HG02943 (cell line): ENCODE measurements around the gene TCP11L1.
"Not testable (repeated sequence)": the region's sequence is repeated elsewhere in the genome, so short reads cannot be mapped to it uniquely, and the experiment has no call there.

Experiments
- ATAC-seq: cut with Tn5 transposase; IDR thresholded peaks from one replicate; pipeline ENCODE4 v1.9.1; 2021; ENCODE audit warnings: mild to moderate bottlenecking, low read depth, moderate library complexity; ENCODE audit not compliant: unreplicated experiment

Gene TCP11L1

DNA sequence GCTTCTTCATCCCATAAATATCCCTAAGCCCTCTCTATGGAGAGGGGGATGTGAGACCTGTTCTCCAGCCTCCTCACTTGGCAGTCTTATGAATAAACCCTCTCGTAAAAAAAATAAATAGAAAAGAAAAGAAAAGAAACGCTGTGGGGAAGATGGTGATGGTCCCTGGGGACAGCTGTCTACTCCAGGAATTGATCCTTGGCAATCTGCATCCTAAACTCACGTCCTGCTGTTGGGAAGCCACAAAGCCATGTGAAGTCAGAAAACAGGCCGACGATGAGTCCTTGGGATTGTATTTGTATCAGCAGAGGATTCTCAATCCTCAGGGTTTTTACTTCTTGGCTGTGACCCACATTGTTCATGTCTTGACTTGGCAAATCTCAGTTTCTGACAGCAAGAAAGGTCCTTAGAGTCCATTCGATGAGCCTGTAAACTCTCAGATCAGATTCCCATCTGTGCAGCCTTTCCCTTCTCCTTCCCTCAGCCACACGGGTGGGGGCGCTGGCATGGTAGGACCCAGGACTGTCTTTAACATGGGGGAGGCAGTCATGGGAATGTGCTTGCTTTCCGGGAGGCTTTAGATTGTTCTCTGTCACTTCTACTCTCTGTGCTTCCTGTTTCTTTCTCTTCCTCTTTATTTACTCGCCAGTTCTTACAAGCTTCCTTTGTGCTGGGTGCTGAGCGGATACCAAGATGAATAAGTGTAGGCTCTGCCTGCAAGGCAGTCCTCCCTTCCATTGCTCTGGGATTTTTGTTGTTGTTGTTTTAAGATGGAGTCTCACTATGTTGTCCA, 24.9 kb downstream of the TCP11L1 start:
- no peak for ATAC-seq

DNA sequence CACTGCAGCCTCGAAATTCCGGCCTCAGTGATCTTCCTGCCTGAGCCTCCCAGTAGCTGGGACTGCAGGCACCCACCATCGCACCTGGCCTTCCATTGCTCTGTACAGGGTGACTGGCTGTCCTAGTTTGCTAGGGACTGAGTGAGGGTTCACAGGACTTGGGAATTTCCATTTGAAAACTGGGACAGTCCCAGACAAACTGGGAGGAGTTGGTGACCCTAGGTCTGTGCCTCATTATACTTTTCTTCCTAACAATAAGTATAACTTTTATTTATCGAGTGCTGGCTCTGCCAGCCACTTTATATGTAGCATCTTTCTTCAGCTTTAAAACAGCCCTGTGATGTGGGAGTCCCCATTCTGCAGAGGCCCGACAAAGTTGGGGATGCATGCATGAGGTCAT, 25.5 kb downstream of the TCP11L1 start:
- no peak for ATAC-seq

DNA sequence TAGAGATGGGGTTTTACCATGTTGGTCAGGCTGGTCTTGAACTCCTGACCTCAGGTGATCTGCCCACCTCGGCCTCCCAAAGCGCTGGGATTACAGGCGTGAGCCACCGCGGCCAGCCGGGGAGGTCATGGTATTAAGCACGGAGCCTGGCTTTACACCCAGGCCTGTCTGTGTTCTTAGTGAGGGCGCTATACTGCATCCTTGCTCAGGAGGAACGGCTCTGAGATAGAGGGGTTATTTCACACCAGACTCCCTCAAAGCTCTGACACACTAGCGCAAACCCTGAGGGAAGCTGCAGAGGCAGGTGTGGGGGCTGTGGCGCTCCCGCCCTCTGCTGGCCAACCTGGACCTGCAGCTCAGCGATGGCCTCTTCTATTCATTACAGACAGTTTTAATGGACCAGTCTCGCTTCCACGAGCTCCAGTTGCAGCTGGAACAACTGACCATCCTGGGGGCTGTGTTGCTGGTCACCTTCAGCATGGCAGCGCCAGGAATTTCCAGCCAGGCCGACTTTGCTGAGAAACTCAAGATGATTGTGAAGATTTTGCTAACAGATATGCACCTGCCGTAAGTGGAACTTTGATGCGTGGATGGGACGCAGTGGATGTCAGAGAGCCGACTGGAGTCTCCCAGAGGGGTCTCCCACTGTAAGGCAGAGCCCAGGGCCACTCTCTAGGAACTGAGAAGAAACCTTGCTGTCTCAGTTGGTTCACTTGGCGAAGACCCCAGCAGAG, 26.2 kb downstream of the TCP11L1 start:
- no peak for ATAC-seq

DNA sequence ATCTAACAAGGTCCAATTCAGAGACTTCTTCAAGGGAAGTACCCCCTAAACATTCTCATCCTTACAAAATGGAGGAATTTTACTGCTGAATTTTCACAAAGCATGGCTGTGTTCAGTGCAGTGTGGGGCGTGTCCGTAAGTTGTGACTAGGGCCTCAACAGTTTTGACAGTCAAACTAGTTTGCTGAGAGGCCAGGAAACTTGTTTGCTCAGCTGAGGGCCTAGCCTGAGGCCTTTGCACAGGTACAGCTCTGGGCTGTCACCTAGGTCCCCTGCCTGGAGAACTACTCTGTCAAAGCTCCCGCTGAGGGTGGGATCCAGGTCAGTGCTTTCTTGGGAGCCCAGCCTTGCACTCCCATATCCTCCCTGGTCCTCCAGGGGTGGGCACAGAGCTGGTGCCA, 27.9 kb downstream of the TCP11L1 start:
- ATAC-seq, result no peak

DNA sequence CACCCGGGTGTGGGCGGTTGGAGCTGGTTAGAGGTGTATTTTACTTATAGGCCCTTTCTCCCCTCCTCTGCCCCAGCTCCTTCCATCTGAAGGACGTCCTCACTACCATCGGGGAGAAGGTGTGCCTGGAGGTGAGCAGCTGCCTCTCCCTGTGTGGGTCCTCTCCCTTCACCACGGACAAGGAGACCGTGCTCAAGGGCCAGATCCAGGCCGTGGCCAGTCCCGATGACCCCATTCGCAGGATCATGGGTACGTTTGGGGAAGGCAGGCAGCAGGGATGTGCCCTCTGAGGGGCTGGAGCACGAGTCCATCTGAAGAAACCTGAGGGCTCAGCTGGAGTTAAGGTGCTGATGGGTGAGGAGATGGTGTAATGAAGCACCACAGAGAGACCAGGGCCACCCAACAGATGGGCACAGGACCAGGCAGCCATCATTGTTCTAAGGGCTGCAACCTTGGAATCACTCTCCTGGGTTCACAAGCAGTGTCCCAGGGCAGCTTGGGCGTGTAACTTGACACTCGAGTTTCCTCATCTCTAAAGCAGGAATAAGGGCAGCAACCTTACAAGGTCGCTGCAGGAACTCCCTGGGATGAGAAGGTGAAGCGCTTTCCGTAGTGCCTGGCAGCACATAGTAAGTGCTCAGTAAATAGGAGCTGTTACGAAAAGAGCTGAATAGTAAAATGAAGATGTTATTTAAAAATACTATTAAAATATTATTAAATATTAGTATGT, 29.4 kb downstream of the TCP11L1 start:
- no peak for ATAC-seq

DNA sequence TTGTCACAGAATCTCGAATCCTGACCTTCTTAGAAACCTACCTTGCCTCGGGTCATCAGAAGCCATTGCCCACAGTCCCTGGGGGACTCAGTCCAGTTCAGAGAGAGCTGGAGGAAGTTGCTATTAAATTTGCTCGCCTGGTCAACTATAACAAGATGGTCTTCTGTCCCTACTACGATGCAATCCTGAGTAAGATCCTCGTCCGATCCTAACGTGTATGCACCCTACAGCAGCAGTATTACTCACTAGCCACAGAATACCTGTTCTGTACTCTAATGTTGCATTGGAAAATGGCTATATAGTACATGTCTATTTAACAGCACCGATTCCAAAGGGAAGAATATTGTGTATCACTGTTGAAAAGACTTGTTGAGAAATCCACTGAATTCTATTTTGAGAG, 33.1 kb downstream of the TCP11L1 start:
- no peak for ATAC-seq

DNA sequence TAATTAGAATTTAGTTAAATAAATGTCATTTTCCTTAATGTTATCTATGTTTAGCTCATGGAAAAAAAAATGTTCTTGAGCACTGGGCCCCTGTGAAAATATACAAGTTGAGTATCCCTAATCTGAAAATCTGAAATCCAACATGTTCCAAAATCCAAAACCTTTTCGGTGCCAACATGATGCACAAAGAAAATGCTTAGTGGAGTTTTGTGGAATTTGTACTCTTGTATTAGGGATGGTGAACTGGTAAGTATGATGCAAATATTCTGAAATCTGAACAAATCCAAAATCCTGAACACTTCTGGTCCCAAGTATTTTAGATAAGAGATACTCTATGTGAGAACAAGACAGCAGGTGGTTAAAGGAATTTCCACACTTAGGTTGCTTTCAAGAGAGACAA, 44.5 kb downstream of the TCP11L1 start:
- no peak for ATAC-seq

DNA sequence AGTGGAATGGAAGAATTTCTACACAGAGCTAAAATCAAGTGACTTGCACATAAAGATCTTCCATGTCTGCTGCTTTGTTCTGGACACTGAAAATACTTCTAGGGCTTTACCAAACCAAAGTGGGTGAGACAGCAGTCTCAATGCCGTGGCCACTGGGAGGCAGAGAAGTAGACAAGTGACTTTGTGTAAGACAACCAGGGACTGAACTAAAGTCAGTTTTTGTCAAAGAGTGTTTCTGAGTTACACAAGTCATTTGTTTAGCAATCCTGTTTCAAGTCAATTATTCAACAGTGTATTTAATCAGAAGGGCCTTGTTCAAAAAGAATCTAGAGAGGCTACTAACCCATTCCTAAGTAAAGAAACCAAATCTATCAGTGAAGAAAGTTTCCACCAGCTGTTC, 46.6 kb downstream of the TCP11L1 start:
- no peak for ATAC-seq

DNA sequence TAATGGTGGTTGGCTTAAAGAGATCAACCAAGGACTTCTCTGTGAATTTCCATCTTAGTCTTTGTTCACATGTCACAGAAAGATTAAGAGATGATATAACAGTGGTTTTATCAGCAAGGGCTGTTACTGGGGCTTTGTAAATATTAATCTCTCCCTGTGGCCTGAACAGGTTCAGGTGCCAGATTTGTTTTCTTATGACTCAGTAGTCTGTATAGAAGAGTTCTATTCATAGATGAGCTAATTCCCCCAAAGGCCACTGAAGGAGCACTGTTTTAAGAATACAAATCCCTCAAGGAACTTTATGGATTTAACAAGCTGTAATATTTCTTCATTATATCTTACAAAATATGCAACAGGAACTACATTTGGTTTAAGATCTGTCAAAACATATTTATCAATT, 50.4 kb downstream of the TCP11L1 start:
- no peak for ATAC-seq

DNA sequence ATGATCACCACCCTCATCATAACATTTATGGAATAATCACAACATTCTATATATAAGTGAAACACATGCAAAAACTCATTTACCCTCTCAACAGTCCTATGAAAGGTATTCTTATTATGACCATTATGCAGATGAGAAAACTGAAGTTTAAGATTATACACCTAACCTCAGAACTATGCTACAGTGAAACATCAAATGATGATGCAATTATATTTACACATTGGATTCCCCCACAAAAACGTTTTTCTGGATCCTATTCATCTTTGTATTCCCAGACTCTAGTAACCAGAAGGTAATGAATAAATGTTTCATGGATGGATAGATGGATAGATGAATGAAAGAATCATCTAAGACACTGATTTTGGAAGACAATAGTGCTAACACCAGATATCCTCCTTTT, 54.8 kb downstream of the TCP11L1 start:
- ATAC-seq, result no peak

DNA sequence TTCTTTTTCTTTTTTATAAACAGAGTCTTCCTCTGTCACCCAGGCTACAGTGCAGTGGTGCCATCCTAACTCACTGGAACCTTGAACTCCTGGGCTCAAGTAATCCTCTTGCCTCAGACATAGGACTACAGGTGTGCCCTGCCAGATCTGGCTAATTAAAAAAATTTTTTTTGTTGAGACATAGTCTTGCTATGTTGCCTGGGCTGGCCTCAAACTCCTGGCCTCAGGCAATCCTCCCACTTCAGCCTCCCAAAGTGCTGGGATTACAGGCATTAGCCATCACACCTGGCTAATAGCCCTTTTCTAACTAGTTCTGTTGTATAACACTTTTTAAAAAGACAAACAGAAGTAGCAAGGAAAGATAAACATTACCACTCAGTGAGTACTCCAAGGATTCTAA, 64.5 kb downstream of the TCP11L1 start:
- no peak for ATAC-seq

DNA sequence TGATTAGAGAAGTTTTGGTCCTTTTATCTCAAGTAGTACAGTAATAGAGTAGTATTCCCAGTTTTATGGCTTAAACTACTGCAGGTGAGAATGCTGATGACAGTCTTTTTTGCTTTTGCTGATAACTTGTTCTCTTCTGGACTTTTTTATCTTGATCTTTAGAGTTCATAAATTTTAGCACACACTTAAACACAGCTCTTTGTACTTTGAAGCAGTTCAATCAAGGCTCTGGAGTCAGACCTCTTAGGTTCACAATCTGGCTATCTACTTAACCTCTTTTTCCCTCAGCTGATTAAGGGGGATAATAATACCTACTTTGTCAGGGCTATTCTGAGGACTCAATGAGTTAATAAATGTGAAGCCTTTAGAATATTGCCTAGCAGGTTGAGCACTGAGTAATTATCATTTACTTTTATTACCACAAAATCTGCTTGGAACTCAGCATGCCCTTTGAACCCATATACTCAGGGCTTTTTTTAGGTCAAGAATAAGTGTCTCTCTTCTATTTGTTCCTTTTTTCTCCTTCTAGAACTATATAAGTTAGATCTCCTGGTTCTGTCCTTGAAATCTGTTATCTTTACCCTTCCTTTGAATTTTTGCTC, 70.0 kb downstream of the TCP11L1 start:
- no peak for ATAC-seq

DNA sequence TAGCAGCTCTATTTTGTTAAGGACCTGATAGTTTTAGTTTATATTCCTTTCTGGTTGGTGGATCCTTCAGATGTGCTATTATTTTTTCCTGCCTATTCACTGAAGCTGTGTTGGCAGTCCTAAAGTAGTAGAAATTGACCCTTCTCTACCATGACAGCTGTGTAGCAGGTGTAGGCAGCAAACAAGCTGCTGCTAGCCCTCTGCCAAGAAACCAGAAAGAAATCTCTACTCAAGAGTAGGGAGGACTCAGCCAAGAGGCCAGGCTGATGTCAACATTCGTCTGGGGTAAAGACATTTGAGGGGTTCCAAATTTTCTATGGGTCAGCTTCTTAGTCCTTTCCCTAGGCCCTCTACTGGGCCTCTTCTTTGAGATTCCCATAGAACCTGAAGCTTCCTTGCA, 70.7 kb downstream of the TCP11L1 start:
- no peak for ATAC-seq

DNA sequence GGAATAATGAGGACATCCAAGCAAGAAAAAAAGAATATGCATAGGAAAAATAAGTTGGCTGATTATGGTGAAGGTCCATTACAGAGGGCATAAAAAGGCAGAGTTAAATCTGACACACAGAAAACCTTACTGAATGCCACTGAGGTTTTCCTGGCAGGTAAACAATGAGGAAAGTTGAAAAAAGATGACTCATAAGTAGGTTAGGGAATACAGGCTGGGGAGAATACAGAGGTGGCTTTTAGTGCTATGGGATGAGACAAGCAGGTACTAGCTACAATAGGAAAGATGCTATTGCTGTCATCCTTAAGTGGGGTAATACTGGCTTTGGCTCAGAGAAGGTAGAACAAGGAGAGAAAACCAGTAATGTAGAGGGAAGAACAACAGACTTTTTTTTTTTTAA, 77.2 kb downstream of the TCP11L1 start:
- ATAC-seq, result no peak

DNA sequence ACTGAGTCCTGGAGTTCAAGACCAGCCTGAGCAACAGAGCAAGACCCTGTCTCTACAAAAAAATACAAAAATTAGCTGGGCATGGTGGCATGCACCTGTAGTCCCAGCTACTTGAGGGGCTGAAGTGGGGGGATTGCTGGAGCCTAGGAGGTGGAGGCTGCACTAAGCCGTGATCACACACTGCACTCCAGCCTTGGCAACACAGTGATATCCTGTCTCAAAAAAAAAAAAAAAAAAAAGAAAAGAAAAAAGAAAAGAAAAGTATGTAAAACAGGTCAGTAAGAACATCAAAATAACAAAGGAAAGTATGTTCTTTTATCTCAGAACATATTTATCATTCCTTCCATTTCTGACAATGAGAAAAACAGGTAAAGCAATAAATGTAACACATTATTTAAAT, 83.3 kb downstream of the TCP11L1 start:
- ATAC-seq, result not testable (repeated sequence)
